GM21717 (cell line): ENCODE results near the gene DUOX1.
"Not testable (repeated sequence)": the region's sequence is repeated elsewhere in the genome, so short reads cannot be mapped to it uniquely, and the experiment has no call there.

Experiments
- ATAC-seq: cut with Tn5 transposase; IDR thresholded peaks from one replicate; pipeline ENCODE4 v1.9.1; 2021; ENCODE audit warnings: mild to moderate bottlenecking, moderate library complexity; ENCODE audit not compliant: unreplicated experiment

The DUOX1 gene

DNA sequence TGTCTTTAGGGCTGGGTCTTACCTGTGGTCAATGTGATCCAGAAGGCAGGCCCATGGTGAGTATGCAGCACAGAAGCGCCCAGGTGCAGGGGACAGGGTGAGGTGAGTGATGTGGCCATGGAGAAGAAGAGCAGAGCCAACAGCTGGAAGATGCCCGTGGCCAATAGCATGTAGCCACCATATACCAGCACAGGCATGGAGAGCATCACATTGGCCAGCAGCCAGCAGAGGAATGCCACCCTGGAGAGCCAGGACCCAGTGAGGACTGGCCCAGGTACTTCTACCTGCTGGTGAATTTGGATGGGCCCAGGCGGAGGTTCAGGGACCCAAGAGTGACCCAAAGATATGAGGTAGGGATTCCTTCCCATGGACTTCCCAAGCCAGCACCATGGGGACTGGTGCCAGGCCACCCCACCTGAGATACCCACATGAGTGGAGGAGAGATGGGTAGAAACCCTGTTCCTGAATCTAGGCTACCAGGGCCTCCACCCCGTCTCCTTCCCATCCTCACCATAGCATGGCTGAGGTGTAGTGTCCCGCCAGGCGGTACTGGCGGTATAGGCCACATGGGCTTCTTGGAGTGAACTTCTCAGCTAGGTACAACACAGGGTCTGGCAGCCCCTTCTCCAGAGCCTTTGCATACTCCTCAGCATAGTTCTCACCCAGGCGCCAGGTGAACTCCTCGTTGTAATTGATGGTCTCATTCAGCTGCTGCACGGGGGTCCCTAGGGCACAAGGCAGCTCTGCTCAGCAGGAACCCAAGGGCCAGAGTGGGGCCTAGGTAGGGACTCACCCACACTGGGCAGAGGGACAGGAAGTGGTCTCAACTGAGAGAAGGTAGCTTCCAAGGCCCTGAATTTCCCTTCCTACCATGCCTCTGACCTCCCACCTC lies 9.5 kb upstream of the DUOX1 start:
- ATAC-seq: no peak

- ATAC-seq: no peak
Observed at GRCh38 chr15:45121020-45121419, 8.8 kb upstream of the DUOX1 start.

- ATAC-seq: no peak
Observed at GRCh38 chr15:45121706-45122417, 7.9 kb upstream of the DUOX1 start.

DNA sequence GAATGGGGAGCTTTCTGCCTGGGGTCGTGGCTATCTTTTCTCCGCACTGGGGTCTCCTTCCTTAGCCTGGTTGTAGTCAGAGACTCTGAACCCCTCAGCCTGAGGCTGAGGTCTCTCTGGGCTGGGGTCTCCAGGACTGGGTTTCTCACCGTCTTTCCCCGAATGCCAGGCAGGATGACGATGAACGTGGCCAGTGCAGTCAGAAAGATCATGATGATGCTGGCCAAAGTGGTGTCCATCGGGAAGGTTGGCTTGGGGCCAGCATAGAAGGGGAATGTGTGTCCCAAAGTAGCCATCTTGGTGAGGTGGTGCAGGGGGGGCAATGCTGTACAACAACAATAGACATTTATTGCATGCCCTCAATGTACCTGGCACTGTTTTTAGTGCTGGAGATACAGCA lies 7.1 kb upstream of the DUOX1 start:
- no peak for ATAC-seq

GRCh38 chr15:45123397-45123796 lies 6.4 kb upstream of the DUOX1 start:
- ATAC-seq: no peak

GRCh38 chr15:45126535-45127158 lies 3.1 kb upstream of the DUOX1 start:
- no peak for ATAC-seq

- ATAC-seq: no peak
Observed at GRCh38 chr15:45128971-45129639, 689 bp upstream of the DUOX1 start.

GRCh38 chr15:45130291-45131000 lies 652 bp downstream of the DUOX1 start:
- no peak for ATAC-seq

- no peak for ATAC-seq
Observed at GRCh38 chr15:45131510-45131909, 1.7 kb downstream of the DUOX1 start.

DNA sequence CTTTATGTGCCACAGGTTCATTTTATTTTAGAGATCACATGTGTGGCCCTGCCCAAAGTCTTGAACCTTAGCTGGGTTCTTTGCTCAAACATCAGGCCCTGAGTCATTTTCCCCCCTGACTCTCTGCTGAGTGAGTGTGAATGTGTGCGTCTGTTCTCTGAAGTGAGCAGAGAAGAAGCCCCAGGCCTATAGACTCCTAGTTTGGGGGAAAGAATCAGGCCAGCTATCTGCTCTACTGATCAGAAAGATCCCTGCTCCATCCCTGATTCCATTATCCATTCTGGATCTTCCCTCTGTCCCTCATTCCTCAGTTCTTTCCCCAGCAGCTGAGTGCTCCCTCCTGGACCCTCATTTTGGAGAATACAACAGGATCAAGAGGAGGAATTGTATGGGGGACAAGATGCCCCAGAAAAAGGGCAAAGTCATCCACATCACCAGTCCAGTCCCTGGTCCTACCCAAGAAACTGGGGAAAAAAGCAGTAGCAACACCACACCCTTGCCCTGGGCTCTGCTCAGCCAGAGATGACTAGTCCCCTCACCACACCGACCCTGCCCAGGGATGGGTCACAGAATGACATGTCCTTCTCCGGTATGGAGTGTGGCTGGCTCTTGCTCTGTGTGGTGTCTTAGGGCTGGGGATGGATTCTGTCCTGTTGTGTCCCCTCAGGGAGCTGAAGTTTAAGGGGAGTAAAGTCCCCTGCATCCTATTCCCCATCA lies 3.2 kb downstream of the DUOX1 start:
- no peak for ATAC-seq

- ATAC-seq: no peak
Observed at GRCh38 chr15:45133561-45133920, 3.7 kb downstream of the DUOX1 start.

GRCh38 chr15:45134046-45134445 lies 4.3 kb downstream of the DUOX1 start:
- ATAC-seq: no peak

DNA sequence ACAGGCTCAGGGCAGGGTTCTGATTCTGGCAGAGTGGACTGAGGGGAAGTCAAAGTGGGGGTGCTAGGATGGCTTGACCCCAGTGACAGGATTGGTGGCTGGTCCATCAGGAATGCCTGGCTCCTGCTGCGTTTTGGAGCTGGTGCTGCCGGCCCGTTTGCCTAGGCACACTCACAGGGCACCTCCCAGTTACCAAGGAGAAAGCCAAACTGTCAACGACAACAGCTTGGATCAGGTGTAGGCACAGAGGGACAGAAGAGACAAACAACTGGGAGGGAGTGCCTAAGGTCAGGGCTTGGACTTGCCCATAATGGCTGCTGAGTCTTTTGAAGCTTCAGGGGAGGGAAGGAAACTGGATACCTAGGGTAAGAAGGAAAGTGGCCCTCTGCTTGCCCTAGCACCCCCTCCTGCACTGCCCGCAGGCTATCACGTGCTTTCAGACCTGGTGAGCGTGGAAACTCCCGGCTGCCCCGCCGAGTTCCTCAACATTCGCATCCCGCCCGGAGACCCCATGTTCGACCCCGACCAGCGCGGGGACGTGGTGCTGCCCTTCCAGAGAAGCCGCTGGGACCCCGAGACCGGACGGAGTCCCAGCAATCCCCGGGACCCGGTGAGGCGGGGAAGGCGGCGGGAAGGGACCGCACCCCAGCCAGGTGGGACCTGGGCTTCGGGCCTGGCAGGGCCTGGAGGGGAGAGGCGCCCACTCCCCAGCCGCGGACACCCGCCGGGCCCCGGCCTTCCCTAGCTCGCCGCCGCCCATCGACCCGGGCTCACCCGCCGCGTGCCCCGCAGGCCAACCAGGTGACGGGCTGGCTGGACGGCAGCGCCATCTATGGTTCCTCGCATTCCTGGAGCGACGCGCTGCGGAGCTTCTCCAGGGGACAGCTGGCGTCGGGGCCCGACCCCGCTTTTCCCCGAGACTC lies 5.1 kb downstream of the DUOX1 start:
- ATAC-seq: no peak

GRCh38 chr15:45135705-45136377 lies 6.0 kb downstream of the DUOX1 start:
- ATAC-seq: not testable (repeated sequence)

GRCh38 chr15:45136378-45136764 lies 6.6 kb downstream of the DUOX1 start:
- ATAC-seq: no peak

DNA sequence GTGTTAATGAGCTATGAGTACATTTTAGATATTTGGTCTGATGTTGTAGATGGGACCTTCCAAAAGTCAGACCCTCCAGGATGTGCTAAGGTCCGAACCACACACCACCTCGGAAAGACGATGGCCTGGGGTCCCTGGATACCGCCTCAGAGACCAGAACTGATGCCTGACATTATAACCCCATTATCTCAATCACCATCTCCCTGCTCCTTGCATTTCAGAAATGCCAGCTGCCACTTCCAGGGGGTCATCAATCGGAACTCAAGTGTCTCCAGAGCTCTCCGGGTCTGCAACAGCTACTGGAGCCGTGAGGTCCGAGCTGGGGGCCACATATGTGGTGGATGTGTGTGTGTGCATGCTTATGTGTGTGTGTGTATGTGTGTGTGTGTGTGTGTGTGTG lies 7.9 kb downstream of the DUOX1 start:
- no peak for ATAC-seq

GRCh38 chr15:45138814-45139765 lies 9.3 kb downstream of the DUOX1 start:
- no peak for ATAC-seq
